Hepatocyte (in vitro differentiated cells): ENCODE data around the gene TPRG1L. TPM values are rescaled to one million over a fixed set of nuclear protein-coding genes. Genes with fewer than 3 reads are reported as not detected.

Experiments used
- DNase-seq: peaks from one replicate; pipeline ENCODE4 v3.0.0-alpha.2; 2016; ENCODE audit warnings: low spot score
- H2AFZ ChIP-seq: fragments of 200-600 bp; sonication (generic); 2 replicates; pipeline ENCODE4 v1.6.0; 2016; ENCODE audit warnings: antibody characterized with exemption, mild to moderate bottlenecking
- H3K27ac ChIP-seq: fragments of 200-600 bp; sonication (generic); 2 replicates; pipeline ENCODE4 v1.5.1; 2016; ENCODE audit warnings: mild to moderate bottlenecking
- H3K27me3 ChIP-seq: fragments of 200-600 bp; sonication (generic); 2 replicates; pipeline ENCODE4 v1.6.1; 2016
- H3K36me3 ChIP-seq: fragments of 200-600 bp; sonication (generic); replicated peaks from 2 replicates; pipeline ENCODE4 v1.5.1; 2016; ENCODE audit warnings: low read depth; ENCODE audit not compliant: insufficient read depth
- H3K4me1 ChIP-seq: fragments of 200-600 bp; sonication (generic); 2 replicates; pipeline ENCODE4 v1.5.1; 2016; ENCODE audit warnings: mild to moderate bottlenecking, moderate library complexity; ENCODE audit not compliant: insufficient read depth
- H3K4me2 ChIP-seq: fragments of 200-600 bp; sonication (generic); 2 replicates; pipeline ENCODE4 v1.6.0; 2016
- H3K4me3 ChIP-seq: fragments of 200-600 bp; sonication (generic); 2 replicates; pipeline ENCODE4 v1.5.1; 2016; ENCODE audit warnings: mild to moderate bottlenecking
- H3K79me2 ChIP-seq: fragments of 200-600 bp; sonication (generic); 2 replicates; pipeline ENCODE4 v1.6.0; 2017; ENCODE audit warnings: mild to moderate bottlenecking
- H3K9me2 ChIP-seq: fragments of 200-600 bp; sonication (generic); replicated peaks from 2 replicates; pipeline ENCODE4 v1.6.0; 2017; ENCODE audit warnings: mild to moderate bottlenecking; ENCODE audit not compliant: insufficient read depth
- H3K9me3 ChIP-seq: fragments of 200-600 bp; sonication (generic); 2 replicates; pipeline ENCODE4 v1.5.1; 2016; ENCODE audit warnings: low read depth, mild to moderate bottlenecking
- H4K20me1 ChIP-seq: fragments of 200-600 bp; sonication (generic); 2 replicates; pipeline ENCODE4 v1.6.0; 2016; ENCODE audit warnings: mild to moderate bottlenecking; ENCODE audit not compliant: insufficient read depth, poor library complexity, severe bottlenecking
- EZH2 ChIP-seq: fragments of 200-600 bp; sonication (generic); IDR thresholded peaks from 2 replicates; pipeline ENCODE4 v1.6.1; 2016; ENCODE audit warnings: antibody characterized with exemption, mild to moderate bottlenecking, borderline replicate concordance
- EZH2phosphoT487 ChIP-seq: fragments of 200-600 bp; sonication (generic); IDR thresholded peaks from one replicate; pipeline ENCODE4 v1.6.1; 2018; ENCODE audit warnings: antibody characterized with exemption, mild to moderate bottlenecking, low read depth, moderate library complexity; ENCODE audit not compliant: unreplicated experiment, severe bottlenecking
- WGBS: methylation state at CpG from one replicate; pipeline ENCODE4 v1.1.6; 2016; ENCODE audit warnings: low lambda C conversion rate; ENCODE audit errors: missing lambda C conversion rate; 5-methylcytosine and 5-hydroxymethylcytosine counted together
- polyA plus RNA-seq: library from polyadenylated mRNA; unstranded; fragments of >200 nt; fragmentation: Nextera tagmentation; extraction: Ambion mirVana; gene quantifications from 2 replicates; pipeline ENCODE4 v1.2.1, GENCODE V29; 2016
- total RNA-seq: library from RNA; depleted of rRNA; stranded (reverse); fragments of >200 nt; gene quantifications from 2 replicates; pipeline ENCODE4 v1.2.3, GENCODE V29; 2014
- TF ChIP-seq, protein P1 (sequence below): fragments of 200-600 bp; sonication (generic); IDR thresholded peaks from 2 replicates; pipeline ENCODE4 v1.5.1; 2016; ENCODE audit warnings: antibody characterized with exemption, mild to moderate bottlenecking; ENCODE audit not compliant: poor library complexity

The TPRG1L gene
- total and polyA plus RNA-seq, 2 experiments from 2014 or later: 57.9 to 74.1 TPM

DNA sequence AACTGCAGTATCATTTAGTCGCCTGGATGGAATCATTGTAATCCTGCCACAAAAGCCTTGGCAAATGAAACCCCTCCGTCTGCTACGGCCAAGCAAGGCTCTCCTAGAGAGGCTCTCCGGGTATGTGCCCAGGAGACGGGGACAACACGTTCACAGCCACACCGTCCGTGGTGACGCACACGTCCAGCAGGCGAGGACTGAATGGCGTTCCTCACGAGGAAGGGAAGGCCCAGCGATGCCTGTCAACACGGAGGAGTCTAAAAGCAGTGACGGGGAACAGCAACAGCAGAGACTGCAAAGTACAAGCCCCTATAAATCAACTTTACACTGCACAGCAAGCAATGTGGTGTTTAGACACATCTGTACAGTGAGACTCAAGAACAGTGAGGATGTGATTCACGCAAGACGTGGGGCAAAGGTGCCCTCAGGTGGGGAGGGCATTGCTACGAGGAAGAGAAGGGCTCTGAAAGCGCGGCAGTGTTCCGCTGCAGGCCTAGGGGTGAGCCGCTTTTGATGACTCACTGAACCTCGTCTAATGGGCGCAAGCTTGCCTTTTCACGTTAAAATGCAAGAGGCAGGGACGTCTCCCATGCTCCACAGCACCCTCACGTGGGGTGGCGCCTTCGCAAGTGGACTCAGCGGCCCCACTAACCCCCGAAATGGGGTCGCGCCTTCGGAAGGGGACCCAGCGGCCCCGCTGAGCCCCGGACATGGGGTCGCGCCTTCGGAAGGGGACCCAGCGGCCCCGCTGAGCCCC is 18.3 kb downstream of the TPRG1L start:
- Histone ChIP-seq H3K79me2 (no peaks in the 10 kb centered on the region), H4K20me1 (no peaks in the 10 kb centered on the region), H3K27me3 (no peaks in the 10 kb centered on the region), H3K9me2 (no peaks in the 10 kb centered on the region), H2AFZ (no peak overlapping the region), H3K4me1 (no peaks in the 10 kb centered on the region), H3K27ac (no peak overlapping the region), H3K4me3 (no peak overlapping the region), H3K4me2 (no peak overlapping the region), H3K36me3 (no peaks in the 10 kb centered on the region), H3K9me3 (no peaks in the 10 kb centered on the region)
- WGBS: 96% methylated on average over 40 of the region's 43 CpGs
- TF ChIP-seq EZH2phosphoT487 (no peak), EZH2 (no peak)
- TF ChIP-seq, protein P1, sequence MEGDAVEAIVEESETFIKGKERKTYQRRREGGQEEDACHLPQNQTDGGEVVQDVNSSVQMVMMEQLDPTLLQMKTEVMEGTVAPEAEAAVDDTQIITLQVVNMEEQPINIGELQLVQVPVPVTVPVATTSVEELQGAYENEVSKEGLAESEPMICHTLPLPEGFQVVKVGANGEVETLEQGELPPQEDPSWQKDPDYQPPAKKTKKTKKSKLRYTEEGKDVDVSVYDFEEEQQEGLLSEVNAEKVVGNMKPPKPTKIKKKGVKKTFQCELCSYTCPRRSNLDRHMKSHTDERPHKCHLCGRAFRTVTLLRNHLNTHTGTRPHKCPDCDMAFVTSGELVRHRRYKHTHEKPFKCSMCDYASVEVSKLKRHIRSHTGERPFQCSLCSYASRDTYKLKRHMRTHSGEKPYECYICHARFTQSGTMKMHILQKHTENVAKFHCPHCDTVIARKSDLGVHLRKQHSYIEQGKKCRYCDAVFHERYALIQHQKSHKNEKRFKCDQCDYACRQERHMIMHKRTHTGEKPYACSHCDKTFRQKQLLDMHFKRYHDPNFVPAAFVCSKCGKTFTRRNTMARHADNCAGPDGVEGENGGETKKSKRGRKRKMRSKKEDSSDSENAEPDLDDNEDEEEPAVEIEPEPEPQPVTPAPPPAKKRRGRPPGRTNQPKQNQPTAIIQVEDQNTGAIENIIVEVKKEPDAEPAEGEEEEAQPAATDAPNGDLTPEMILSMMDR: no peak
- no peak for DNase-seq

DNA sequence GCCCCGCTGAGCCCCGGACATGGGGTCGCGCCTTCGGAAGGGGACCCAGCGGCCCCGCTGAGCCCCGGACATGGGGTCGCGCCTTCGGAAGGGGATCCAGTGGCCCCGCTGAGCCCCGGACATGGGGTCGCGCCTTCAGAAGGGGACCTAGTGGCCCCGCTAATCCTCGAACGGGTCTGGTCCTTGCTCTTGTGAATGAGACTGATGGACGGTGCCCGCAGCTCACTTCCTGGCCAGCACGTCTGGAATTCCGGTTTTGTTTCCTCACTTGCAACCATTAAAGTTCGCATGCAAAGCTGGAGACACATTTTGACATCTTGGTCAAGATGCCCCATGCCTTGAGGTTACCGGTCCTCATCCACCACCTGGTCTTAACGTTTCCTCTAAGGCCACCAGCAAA is 19.5 kb downstream of the TPRG1L start:
- Histone ChIP-seq H3K9me3 (no peaks in the 10 kb centered on the region), H2AFZ (no peak overlapping the region), H3K27me3 (no peaks in the 10 kb centered on the region), H3K4me1 (peaks cover 5% of the 10 kb centered on the region), H3K79me2 (peaks cover 8% of the 10 kb centered on the region), H3K36me3 (no peaks in the 10 kb centered on the region), H4K20me1 (no peaks in the 10 kb centered on the region), H3K9me2 (no peaks in the 10 kb centered on the region), H3K27ac (no peak overlapping the region), H3K4me3 (no peak overlapping the region), H3K4me2 (no peak overlapping the region)
- TF ChIP-seq EZH2: no peak
- TF ChIP-seq, protein P1: no peak
- TF ChIP-seq EZH2phosphoT487: no peak
- 97% methylated on average over 13 of the region's 25 CpGs for WGBS
- no peak for DNase-seq

- over 99% methylated on average over 22 of the region's 43 CpGs for WGBS
- no peak overlapping the region for H3K4me2 ChIP-seq
- peaks cover 5% of the 10 kb centered on the region for H3K4me1 ChIP-seq
- H2AFZ ChIP-seq: no peak overlapping the region
- no peak for TF ChIP-seq EZH2
- H3K9me3 ChIP-seq: no peaks in the 10 kb centered on the region
- H3K79me2 ChIP-seq: peaks cover 11% of the 10 kb centered on the region
- H3K36me3 ChIP-seq: no peaks in the 10 kb centered on the region
- no peaks in the 10 kb centered on the region for H3K9me2 ChIP-seq
- no peak for DNase-seq
- no peaks in the 10 kb centered on the region for H4K20me1 ChIP-seq
- peaks cover 2% of the 10 kb centered on the region for H3K27me3 ChIP-seq
- H3K4me3 ChIP-seq: no peak overlapping the region
- H3K27ac ChIP-seq: no peak overlapping the region
Measured at GRCh38 chr1:3645247-3645646, 20.4 kb downstream of the TPRG1L start.

- Histone ChIP-seq H3K9me2 (no peaks in the 10 kb centered on the region), H4K20me1 (no peaks in the 10 kb centered on the region), H3K27me3 (peaks cover 7% of the 10 kb centered on the region), H3K79me2 (peaks cover 11% of the 10 kb centered on the region), H3K9me3 (no peaks in the 10 kb centered on the region), H3K4me2 (no peak overlapping the region), H3K4me1 (peaks cover 6% of the 10 kb centered on the region), H3K4me3 (no peak overlapping the region), H3K36me3 (no peaks in the 10 kb centered on the region), H3K27ac (no peak overlapping the region), H2AFZ (no peak overlapping the region)
- no peak for DNase-seq
- TF ChIP-seq EZH2: no peak
- WGBS: 96% methylated on average over 27 of the region's 27 CpGs
Measured at GRCh38 chr1:3645666-3646355, 21.0 kb downstream of the TPRG1L start.
